A549 (cell line): Measurements from ENCODE around the gene EPN1. TPM values are rescaled to one million over a fixed set of nuclear protein-coding genes. Genes with fewer than 3 reads are reported as not detected.

Source experiments
- ATAC-seq, 2 experiments: fragments of 200-7000 bp in 1 of 2; fragments of >200 bp in 1 of 2; cut with Nextera tagmentation in 1 of 2; cut with Tn5 transposase in 1 of 2; 3 replicates each; pipeline versions ENCODE4 v1.8.0 to v1.9.1; 2018 to 2020; ENCODE audit warnings: mild to moderate bottlenecking in 1 of 2, moderate library complexity in 1 of 2
- CTCF ChIA-PET: fragments of 300-600 bp; sonication (Branson Sonifier 250); formaldehyde crosslinking; extraction: SDS; loops from one replicate; lab custom pipeline; 2021; ENCODE audit warnings: antibody characterized with exemption, inconsistent platforms; lab: Yijun Ruan, JAX
- POLR2A ChIA-PET: fragments of 350-600 bp; formaldehyde crosslinking; extraction: SDS; loops from one replicate; lab custom pipeline; 2021; ENCODE audit warnings: antibody characterized with exemption, inconsistent platforms; lab: Yijun Ruan, JAX
- DNase-seq, 2 experiments: peaks; one replicate each; pipeline versions ENCODE4 v3.0.0 to v3.0.0-alpha.2; 2011 to 2016; ENCODE audit warnings: low read depth in 1 of 2, low spot score in 1 of 2
- FAIRE-seq: peaks from 2 replicates; lab custom pipeline; 2011; peaks lifted over from hg19 to GRCh38; lab: Jason Lieb, UNC
- H3K27ac ChIP-seq, 2 experiments: fragments of >200 bp; sonication (Bioruptor Twin); formaldehyde crosslinking; 3 replicates each; pipeline ENCODE4 v1.5.1; 2016 to 2017
- H3K4me1 ChIP-seq: fragments of >200 bp; sonication (Bioruptor Twin); formaldehyde crosslinking; 3 replicates; pipeline ENCODE4 v1.6.1; 2016
- H3K4me2 ChIP-seq: fragments of >200 bp; sonication (Bioruptor Twin); formaldehyde crosslinking; 3 replicates; pipeline ENCODE4 v1.6.1; 2016
- H3K4me3 ChIP-seq: fragments of >200 bp; sonication (Bioruptor Twin); formaldehyde crosslinking; 3 replicates; pipeline ENCODE4 v1.5.1; 2016
- H3K9me3 ChIP-seq: fragments of >200 bp; sonication (Bioruptor Twin); formaldehyde crosslinking; 3 replicates; pipeline ENCODE4 v1.6.1; 2016
- CEBPB ChIP-seq, 2 experiments: fragments of >200 bp in 1 of 2; sonication (Bioruptor Twin) in 1 of 2; formaldehyde crosslinking in 1 of 2; IDR thresholded peaks; 2 replicates each; pipeline ENCODE4 v1.6.1; 2012 to 2016
- GATA3 ChIP-seq: IDR thresholded peaks from 2 replicates; pipeline ENCODE4 v1.6.1; 2012; ENCODE audit warnings: borderline replicate concordance
- HES2 ChIP-seq: fragments of >200 bp; sonication (Bioruptor Twin); formaldehyde crosslinking; IDR thresholded peaks from 2 replicates; pipeline ENCODE4 v1.6.1; 2016
- HEYL ChIP-seq: fragments of 250-450 bp; sonication (Bioruptor Pico); IDR thresholded peaks from 2 replicates; pipeline ENCODE4 v1.8.0; 2021; ENCODE audit warnings: mild to moderate bottlenecking, moderate library complexity
- HOXB13 ChIP-seq: fragments of 250-450 bp; sonication (Bioruptor Pico); IDR thresholded peaks from 2 replicates; pipeline ENCODE4 v1.5.0; 2020; ENCODE audit warnings: low read depth, mild to moderate bottlenecking, moderate library complexity
- KDM1A ChIP-seq: fragments of 200-600 bp; sonication (generic); IDR thresholded peaks from 2 replicates; pipeline ENCODE4 v1.6.1; 2016; ENCODE audit warnings: low read depth, mild to moderate bottlenecking
- MYC ChIP-seq: IDR thresholded peaks from 2 replicates; pipeline ENCODE4 v1.6.1; 2012; ENCODE audit warnings: mild to moderate bottlenecking, inconsistent platforms, low read length, improper control_type of control experiment, borderline replicate concordance
- NR3C1 ChIP-seq: fragments of >200 bp; sonication (Bioruptor Twin); formaldehyde crosslinking; IDR thresholded peaks from 3 replicates; pipeline ENCODE4 v1.6.1; 2017
- PBX3 ChIP-seq: IDR thresholded peaks from 2 replicates; pipeline ENCODE4 v1.6.1; 2012
- PHF8 ChIP-seq: fragments of 200-600 bp; sonication (generic); IDR thresholded peaks from 2 replicates; pipeline ENCODE4 v1.6.1; 2016; ENCODE audit warnings: low read depth, mild to moderate bottlenecking, antibody characterized with exemption, moderate library complexity, borderline replicate concordance
- RARB ChIP-seq: fragments of 250-450 bp; sonication (Bioruptor Pico); IDR thresholded peaks from 2 replicates; pipeline ENCODE4 v1.8.0; 2021; ENCODE audit warnings: mild to moderate bottlenecking, moderate library complexity
- TP53 ChIP-seq: fragments of 250-450 bp; sonication (Bioruptor Pico); IDR thresholded peaks from 2 replicates; pipeline ENCODE4 v1.5.0; 2021; ENCODE audit warnings: mild to moderate bottlenecking, moderate library complexity
- ZFP36 ChIP-seq: fragments of 450-650 bp; IDR thresholded peaks from 2 replicates; pipeline ENCODE4 v1.6.1; 2014; ENCODE audit warnings: borderline replicate concordance; ENCODE audit not compliant: partially characterized antibody
- WGBS: methylation state at CpG from one replicate; pipeline ENCODE4 v1.1.6; 2017; ENCODE audit errors: missing lambda C conversion rate; 5-methylcytosine and 5-hydroxymethylcytosine counted together
- polyA plus RNA-seq, 4 experiments: library from polyadenylated mRNA; depleted of rRNA in 3 of 4; stranded (reverse); fragments of >200 nt; fragmentation: RNase III in 1 of 4; extraction: RNeasy Plus Mini Kit Qiagen cat#74134 plus additional on column Dnase treatment in 1 of 4; gene quantifications; 2 replicates in 3 of 4; 3 replicates in 1 of 4; pipeline ENCODE4 v1.2.3, GENCODE V29; 2011 to 2017

EPN1 gene
- polyA plus RNA-seq, 2 of the 4 experiments (the other 2 are of a cell fraction) = 43.7 to 139 TPM

- CTCF ChIA-PET = no interaction called here
- ATAC-seq = no peak
- H3K9me3 ChIP-seq = no peaks in the 10 kb centered on the region
- H3K27ac ChIP-seq = no peak overlapping the region
- H3K4me3 ChIP-seq = no peak overlapping the region
- no peak overlapping the region for H3K4me2 ChIP-seq
- no peak for FAIRE-seq
- no peaks in the 10 kb centered on the region for H3K4me1 ChIP-seq
- 93% methylated on average over 33 of the region's 35 CpGs for WGBS
- POLR2A ChIA-PET = no interaction called here
- DNase-seq = no peak
- TF ChIP-seq HOXB13 (CRISPR knock-in tag) (no peak), KDM1A (no peak), PHF8 (no peak), GATA3 (no peak), NR3C1 (no peak), ZFP36 (no peak), RARB (no peak), TP53 (no peak), PBX3 (no peak)
- TF ChIP-seq, all 56 proteins: peak for 0
These were observed 14.5 kb downstream of the EPN1 start for GRCh38 chr19:55689411-55690108.

GRCh38 chr19:55690109-55690768, 15.2 kb downstream of the EPN1 start:
- no peak; a peak in 1 of 6 replicates for ATAC-seq
- 89% methylated on average over 18 of the region's 25 CpGs for WGBS
- ChIA-PET POLR2A (no interaction called here), CTCF (interaction anchor here (1.1 kb wide), 1 partner anchor 13 kb away, joined by 4 read pairs; no protein-coding TSS in a partner anchor)
- no peak for DNase-seq
- no peaks in the 10 kb centered on the region for H3K4me1 ChIP-seq
- H3K9me3 ChIP-seq = no peaks in the 10 kb centered on the region
- no peak overlapping the region for H3K4me2 ChIP-seq
- TF ChIP-seq CEBPB (IDR thresholded peaks at IDR 0.05) = no peak
- no peak for TF ChIP-seq MYC
- TF ChIP-seq HEYL (CRISPR knock-in tag) = no peak
- no peak for TF ChIP-seq PBX3
- no peak for TF ChIP-seq RARB
- no peak overlapping the region for H3K27ac ChIP-seq
- no peak overlapping the region for H3K4me3 ChIP-seq
- no peak for FAIRE-seq

GRCh38 chr19:55690769-55691545, 15.9 kb downstream of the EPN1 start:
- FAIRE-seq = no peak
- H3K9me3 ChIP-seq = no peaks in the 10 kb centered on the region
- POLR2A ChIA-PET = no interaction called here
- ATAC-seq = no peak
- no peaks in the 10 kb centered on the region for H3K4me1 ChIP-seq
- CTCF ChIA-PET = interaction anchor here (1.1 kb wide), 1 partner anchor 12 kb away, joined by 4 read pairs; no protein-coding TSS in a partner anchor
- no peak for DNase-seq
- no peak for TF ChIP-seq HES2
- H3K4me3 ChIP-seq = no peak overlapping the region
- WGBS = 93% methylated on average over 30 of the region's 31 CpGs
- H3K4me2 ChIP-seq = no peak overlapping the region
- no peak overlapping the region for H3K27ac ChIP-seq
